WTC11 (cell line): ENCODE data around the gene SPATA3. TPM values are rescaled to one million over a fixed set of nuclear protein-coding genes. Genes with fewer than 3 reads are reported as not detected.

Experiments
- ATAC-seq: fragments of 200-7000 bp; cut with Tn5 transposase; 2 replicates; pipeline ENCODE4 v1.10.0; 2021; ENCODE audit warnings: mild to moderate bottlenecking, moderate library complexity
- CTCF ChIA-PET: fragments of 300-600 bp; sonication (Branson Sonifier 250); formaldehyde crosslinking; loops from one replicate; lab custom pipeline; 2021; ENCODE audit warnings: antibody characterized with exemption; lab: Charles Lee
- POLR2A ChIA-PET: fragments of 350-600 bp; sonication (Branson Sonifier 250); formaldehyde crosslinking; loops from one replicate; lab custom pipeline; 2021; ENCODE audit warnings: antibody characterized with exemption; lab: Charles Lee
- DNase-seq: peaks from one replicate; pipeline ENCODE4 v3.0.0; 2021; ENCODE audit warnings: low spot score
- H3K27ac Mint-ChIP-seq: 2 replicates; pipeline ENCODE4 v1.8.0; 2021; ENCODE audit warnings: mixed read lengths
- H3K27me3 Mint-ChIP-seq: 2 replicates; pipeline ENCODE4 v1.8.0; 2021; ENCODE audit warnings: low read depth, mild to moderate bottlenecking, moderate library complexity, mixed read lengths
- H3K36me3 Mint-ChIP-seq: 2 replicates; pipeline ENCODE4 v1.8.0; 2021; ENCODE audit warnings: mixed read lengths
- H3K4me1 Mint-ChIP-seq: 2 replicates; pipeline ENCODE4 v1.8.0; 2022; ENCODE audit warnings: mixed read lengths
- H3K4me3 Mint-ChIP-seq: 2 replicates; pipeline ENCODE4 v1.8.0; 2021; ENCODE audit warnings: mild to moderate bottlenecking, moderate library complexity, mixed read lengths
- H3K9me3 Mint-ChIP-seq: 2 replicates; pipeline ENCODE4 v1.8.0; 2021; ENCODE audit warnings: mixed read lengths
- ATF1 ChIP-seq: sonication (generic); formaldehyde crosslinking; IDR thresholded peaks from 2 replicates; pipeline ENCODE4 v1.8.1; 2023; ENCODE audit warnings: mild to moderate bottlenecking, moderate library complexity, missing genetic modification reagents
- ATF3 ChIP-seq: sonication (generic); formaldehyde crosslinking; conservative IDR thresholded peaks from 2 replicates; pipeline ENCODE4 v1.8.1; 2022; ENCODE audit warnings: mild to moderate bottlenecking, missing genetic modification reagents
- CDX4 ChIP-seq: fragments of 250-450 bp; sonication (Bioruptor Pico); IDR thresholded peaks from 2 replicates; pipeline ENCODE4 v1.9.0; 2021; ENCODE audit warnings: moderate library complexity, mild to moderate bottlenecking, inconsistent platforms, borderline replicate concordance
- CREM ChIP-seq: sonication (generic); formaldehyde crosslinking; IDR thresholded peaks from 2 replicates; pipeline ENCODE4 v1.8.1; 2022; ENCODE audit warnings: mild to moderate bottlenecking, missing genetic modification reagents, moderate library complexity
- ERG ChIP-seq: fragments of 250-450 bp; sonication (Bioruptor Pico); IDR thresholded peaks from 2 replicates; pipeline ENCODE4 v1.8.0; 2021; ENCODE audit warnings: mild to moderate bottlenecking
- ETV6 ChIP-seq: sonication (generic); formaldehyde crosslinking; IDR thresholded peaks from 2 replicates; pipeline ENCODE4 v1.8.1; 2022; ENCODE audit warnings: mild to moderate bottlenecking, missing genetic modification reagents
- FOXP4 ChIP-seq: sonication (generic); formaldehyde crosslinking; IDR thresholded peaks from 2 replicates; pipeline ENCODE4 v1.8.0; 2022; ENCODE audit warnings: mild to moderate bottlenecking, missing genetic modification reagents
- GRHL2 ChIP-seq: fragments of 250-450 bp; sonication (Bioruptor Pico); IDR thresholded peaks from 2 replicates; pipeline ENCODE4 v1.8.0; 2022; ENCODE audit warnings: mild to moderate bottlenecking, moderate library complexity; ENCODE audit not compliant: insufficient replicate concordance, severe bottlenecking
- GTF2I ChIP-seq: fragments of 250-450 bp; sonication (Bioruptor Pico); conservative IDR thresholded peaks from 2 replicates; pipeline ENCODE4 v1.4.0; 2021; ENCODE audit warnings: mild to moderate bottlenecking
- HMGXB4 ChIP-seq: sonication (generic); formaldehyde crosslinking; IDR thresholded peaks from 2 replicates; pipeline ENCODE4 v1.8.1; 2023; ENCODE audit warnings: mild to moderate bottlenecking, moderate library complexity, missing genetic modification reagents
- MYBL2 ChIP-seq: sonication (generic); formaldehyde crosslinking; IDR thresholded peaks from 2 replicates; pipeline ENCODE4 v1.8.1; 2023; ENCODE audit warnings: mild to moderate bottlenecking, moderate library complexity, missing genetic modification reagents
- TEAD1 ChIP-seq: sonication (generic); formaldehyde crosslinking; IDR thresholded peaks from 2 replicates; pipeline ENCODE4 v1.8.0; 2022; ENCODE audit warnings: mild to moderate bottlenecking, missing genetic modification reagents
- USF1 ChIP-seq: sonication (generic); formaldehyde crosslinking; IDR thresholded peaks from 2 replicates; pipeline ENCODE4 v1.8.0; 2022; ENCODE audit warnings: mild to moderate bottlenecking, missing genetic modification reagents
- USF2 ChIP-seq: sonication (generic); formaldehyde crosslinking; IDR thresholded peaks from 2 replicates; pipeline ENCODE4 v1.8.1; 2023; ENCODE audit warnings: mild to moderate bottlenecking, missing genetic modification reagents, moderate library complexity
- ZBTB21 ChIP-seq: sonication (generic); formaldehyde crosslinking; IDR thresholded peaks from 2 replicates; pipeline ENCODE4 v1.8.1; 2023; ENCODE audit warnings: mild to moderate bottlenecking, missing genetic modification reagents, borderline replicate concordance
- ZBTB43 ChIP-seq: sonication (generic); formaldehyde crosslinking; IDR thresholded peaks from 2 replicates; pipeline ENCODE4 v1.8.1; 2023; ENCODE audit warnings: mild to moderate bottlenecking, missing genetic modification reagents
- ZNF263 ChIP-seq: sonication (generic); formaldehyde crosslinking; IDR thresholded peaks from 2 replicates; pipeline ENCODE4 v1.8.1; 2022; ENCODE audit warnings: low read depth, mild to moderate bottlenecking, moderate library complexity, missing genetic modification reagents
- ZNF317 ChIP-seq: sonication (generic); formaldehyde crosslinking; IDR thresholded peaks from 2 replicates; pipeline ENCODE4 v1.8.1; 2023; ENCODE audit warnings: low read depth, mild to moderate bottlenecking, moderate library complexity, missing genetic modification reagents, borderline replicate concordance
- ZNF396 ChIP-seq: fragments of 250-450 bp; sonication (Bioruptor Pico); IDR thresholded peaks from 2 replicates; pipeline ENCODE4 v1.8.0; 2021; ENCODE audit warnings: mild to moderate bottlenecking, moderate library complexity, borderline replicate concordance
- ZSCAN18 ChIP-seq: fragments of 250-450 bp; sonication (Bioruptor Pico); IDR thresholded peaks from 2 replicates; pipeline ENCODE4 v2.1.2; 2022; ENCODE audit warnings: mild to moderate bottlenecking, moderate library complexity
- total RNA-seq: library from RNA; stranded (reverse); gene quantifications from 3 replicates; pipeline ENCODE4 v1.2.3, GENCODE V29; 2021

Gene SPATA3
- total RNA-seq, 1 experiment from 2014 or later: not detected

- TF ChIP-seq GTF2I (CRISPR knock-in tag) (no peak), ZBTB21 (peak; percentile 68), ETV6 (CRISPR knock-in tag) (no peak; the same call in 1 of the 2 replicates), ZSCAN18 (CRISPR knock-in tag) (no peak), USF1 (CRISPR knock-in tag) (peak; percentile 60), TEAD1 (CRISPR knock-in tag) (peak; percentile 60), ATF1 (CRISPR knock-in tag) (no peak), ZBTB43 (CRISPR knock-in tag) (no peak), USF2 (CRISPR knock-in tag) (peak; percentile 27; the same call in 1 of the 2 replicates), ATF3 (CRISPR knock-in tag) (no peak), HMGXB4 (CRISPR knock-in tag) (peak; percentile 95)
Measured at GRCh38 chr2:231052494-231053451, 56.9 kb downstream of the SPATA3 start (continued).

- no peak for ATAC-seq
- peaks cover 46% of the 10 kb centered on the region for H3K27me3 Mint-ChIP-seq
- POLR2A ChIA-PET: no interaction called here
Measured at GRCh38 chr2:231053846-231054245, 57.9 kb downstream of the SPATA3 start.

More at GRCh38 chr2:231053846-231054245, 57.9 kb downstream of the SPATA3 start:
- Mint-ChIP-seq H3K4me1 (peaks cover 22% of the 10 kb centered on the region), H3K9me3 (no peaks in the 10 kb centered on the region), H3K36me3 (no peaks in the 10 kb centered on the region), H3K4me3 (no peak overlapping the region), H3K27ac (no peak overlapping the region)
- CTCF ChIA-PET: interaction anchor here (1.5 to 1.8 kb wide), 4 partner anchors 14 to 152 kb away, joined by 4 to 23 read pairs (median 12); partner anchors contain the start of gene C2orf72
- TF ChIP-seq ZNF263 (CRISPR knock-in tag): no peak
- no peak for TF ChIP-seq CREM (CRISPR knock-in tag)
- TF ChIP-seq USF2 (CRISPR knock-in tag): no peak
- TF ChIP-seq ZNF317 (CRISPR knock-in tag): no peak
- TF ChIP-seq CDX4 (CRISPR knock-in tag): no peak
- TF ChIP-seq FOXP4 (CRISPR knock-in tag): no peak
- TF ChIP-seq ZNF396 (CRISPR knock-in tag): no peak
- no peak for TF ChIP-seq ERG (CRISPR knock-in tag)
- no peak for TF ChIP-seq MYBL2
- TF ChIP-seq GRHL2: no peak
- DNase-seq: no peak
